NOMO-1 treated with DMSO at 0.1 percent for 48 hours (cell line): ENCODE data around the gene NIPAL4.

Experiments
- DNase-seq: peaks from one replicate; lab custom pipeline; 2025; ENCODE audit not compliant: unreplicated experiment; lab: John Stamatoyannopoulos, UW

The NIPAL4 gene

GRCh38 chr5:157514974-157515373 lies 55.0 kb downstream of the NIPAL4 start:
- no peak for DNase-seq

DNA sequence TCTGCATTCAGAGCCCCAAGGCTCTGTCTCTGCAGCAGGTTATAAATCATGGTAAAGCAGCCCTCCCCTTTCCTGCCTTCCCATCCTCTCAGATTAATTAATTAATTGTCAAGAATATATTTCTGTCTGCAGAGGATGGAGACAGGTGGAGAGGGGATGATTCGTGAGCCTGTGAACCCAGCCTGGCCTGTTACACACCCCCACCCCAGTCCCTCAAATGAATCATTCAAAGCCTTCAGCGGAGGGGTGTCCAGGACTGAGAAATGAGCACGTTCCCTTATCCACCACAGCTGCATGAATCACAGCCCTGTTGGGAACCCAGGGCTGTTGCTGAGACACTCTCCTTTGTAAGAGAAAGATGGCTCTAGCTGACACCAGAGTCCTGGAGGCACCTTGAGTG lies 56.0 kb downstream of the NIPAL4 start:
- no peak for DNase-seq

DNA sequence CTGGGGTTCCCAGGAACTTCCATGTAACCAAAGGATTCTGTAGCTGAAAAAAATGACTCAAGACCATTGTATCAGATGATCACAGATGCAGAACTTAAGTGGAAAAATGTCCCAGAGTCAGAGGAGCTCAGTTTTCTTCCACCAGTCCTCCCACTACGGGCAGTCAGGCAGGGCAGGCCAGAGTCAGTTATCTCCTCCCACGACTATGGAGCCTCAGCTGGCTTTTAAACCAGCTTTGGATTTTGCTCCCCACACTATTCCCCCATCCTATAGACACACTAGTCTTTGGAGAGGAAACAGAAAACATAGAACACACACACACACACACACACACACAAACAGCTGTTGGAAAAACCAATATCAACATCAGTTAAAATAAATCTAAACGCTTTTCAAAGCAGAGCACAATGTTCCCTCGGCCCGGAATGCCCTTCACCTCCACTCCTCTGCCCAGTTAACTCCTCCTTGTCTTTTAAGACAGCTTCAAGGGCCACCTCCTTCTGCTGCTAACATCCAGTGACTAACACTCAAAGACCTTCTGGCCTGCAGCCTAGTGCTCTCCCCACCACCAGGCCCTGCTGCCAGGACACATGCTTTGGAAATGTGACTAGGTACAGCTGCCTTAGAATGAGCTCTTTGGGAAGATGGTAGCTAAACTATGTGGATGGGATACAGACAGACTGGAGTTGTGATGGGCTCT lies 56.8 kb downstream of the NIPAL4 start:
- no peak for DNase-seq

DNA sequence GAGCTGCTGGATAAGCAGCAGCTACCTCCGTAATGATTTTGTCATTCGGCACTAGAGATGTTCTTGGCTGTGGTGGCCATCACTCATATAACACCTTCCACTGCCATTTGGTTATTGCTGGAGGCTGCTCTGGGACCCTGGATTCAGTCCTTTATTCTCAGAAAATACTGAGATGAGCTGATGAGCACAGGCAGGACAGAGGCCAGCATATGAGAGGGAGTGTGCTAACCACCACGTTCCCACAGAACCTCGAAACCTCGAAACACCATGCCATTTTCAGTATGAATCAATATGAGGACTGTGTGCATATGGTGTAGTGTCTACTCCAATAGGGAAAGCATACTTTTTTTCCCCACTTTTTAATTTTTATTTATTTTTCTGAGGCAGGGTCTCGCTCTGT lies 59.0 kb downstream of the NIPAL4 start:
- no peak for DNase-seq

GRCh38 chr5:157519579-157520253 lies 59.7 kb downstream of the NIPAL4 start:
- DNase-seq, result peak; percentile 53

DNA sequence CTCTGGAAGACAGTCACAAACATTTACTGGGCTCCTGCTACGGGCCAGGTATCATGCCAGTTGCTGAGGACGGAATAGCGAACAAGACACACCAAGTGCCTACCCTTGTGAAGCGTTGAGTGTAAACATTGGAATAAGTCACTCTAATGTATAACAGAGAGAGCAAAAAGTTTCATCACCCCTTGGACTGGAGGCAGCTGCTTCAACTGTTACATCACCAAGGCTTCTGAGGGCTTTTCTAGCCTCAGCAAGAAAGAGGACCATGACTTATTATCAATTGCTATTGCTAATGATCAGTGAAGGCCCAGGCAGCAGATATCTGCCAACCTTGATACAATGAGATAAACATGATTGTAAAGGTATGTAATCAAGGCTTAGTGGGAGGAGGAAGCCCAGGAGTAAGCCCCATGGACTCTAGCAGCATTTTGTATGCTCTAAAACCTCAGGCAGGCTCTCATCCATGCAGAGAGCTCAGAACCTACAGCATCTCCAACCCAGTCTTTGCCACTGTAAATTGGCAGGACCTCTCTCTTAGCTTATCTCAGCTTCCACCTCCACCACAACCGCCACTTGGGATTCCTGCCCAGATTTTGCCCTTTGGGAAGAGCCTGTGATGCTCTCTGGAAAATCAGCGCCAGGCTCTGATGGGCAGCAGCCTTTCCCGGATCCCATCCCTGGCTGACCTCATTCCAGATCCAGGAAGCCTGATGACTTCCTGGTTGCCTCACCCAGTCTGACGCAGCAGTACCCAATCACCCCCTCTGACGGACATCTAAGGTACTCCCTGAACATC lies 61.1 kb downstream of the NIPAL4 start:
- DNase-seq, result no peak

DNA sequence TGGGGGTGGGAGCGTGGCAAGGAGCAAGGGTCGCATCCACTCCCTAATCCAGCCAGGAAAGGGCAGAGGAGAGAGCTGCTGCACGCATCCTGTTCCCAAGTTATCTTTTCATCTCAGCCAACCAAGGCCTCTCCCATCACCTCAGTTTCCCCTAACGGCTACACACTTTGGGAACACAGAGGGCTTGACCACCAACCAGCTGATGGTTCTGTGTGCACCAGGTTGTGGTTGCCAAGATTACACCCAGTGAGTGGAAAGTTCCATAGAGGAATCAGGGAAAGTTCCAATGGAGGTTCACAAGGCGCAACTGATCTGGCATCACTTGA lies 61.7 kb downstream of the NIPAL4 start:
- DNase-seq, result no peak

DNA sequence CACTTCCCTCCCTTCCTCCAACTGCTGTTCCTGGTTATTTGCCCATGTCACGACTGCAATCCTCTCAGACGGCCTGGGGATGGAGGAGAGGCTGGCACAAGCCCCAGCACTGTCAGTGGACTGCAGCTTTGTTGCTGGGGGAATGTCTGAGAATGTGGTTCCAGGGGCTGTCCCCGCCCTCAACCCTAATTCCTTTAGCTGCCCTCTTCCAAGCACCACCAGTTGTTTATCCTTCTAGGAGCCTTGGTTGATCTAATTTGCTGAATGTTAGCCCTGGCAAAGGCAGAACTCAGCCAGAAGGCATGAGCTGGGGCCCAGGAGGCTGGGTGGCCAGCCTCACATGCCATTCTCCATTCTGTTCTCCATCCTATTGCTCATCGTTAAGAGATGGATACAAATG lies 64.0 kb downstream of the NIPAL4 start:
- no peak for DNase-seq
